Activated CD8-positive, alpha-beta T cell treated with anti-CD3 and anti-CD28 coated beads for 36 hours (primary cell): ENCODE results near the gene SDCCAG8. TPM values are rescaled to one million over a fixed set of nuclear protein-coding genes. Genes with fewer than 3 reads are reported as not detected.

Experiments used
- ATAC-seq: fragments of 200-7000 bp; cut with Tn5 transposase; one replicate; pipeline ENCODE4 v1.10.0; 2021; ENCODE audit warnings: mild to moderate bottlenecking, moderate library complexity
- CTCF ChIA-PET: fragments of 350-600 bp; sonication (Branson Sonifier 250); formaldehyde crosslinking; loops from one replicate; lab custom pipeline; 2021; ENCODE audit warnings: antibody characterized with exemption; lab: Charles Lee
- POLR2A ChIA-PET: fragments of 350-600 bp; sonication (Branson Sonifier 250); formaldehyde crosslinking; loops from one replicate; lab custom pipeline; 2021; ENCODE audit warnings: antibody characterized with exemption; lab: Charles Lee
- DNase-seq: peaks from one replicate; pipeline ENCODE4 v3.0.0-alpha.2; 2020
- H3K27ac Mint-ChIP-seq: one replicate; pipeline ENCODE4 v1.8.0; 2021; ENCODE audit warnings: mild to moderate bottlenecking, mixed read lengths
- H3K27me3 Mint-ChIP-seq: one replicate; pipeline ENCODE4 v1.8.0; 2021; ENCODE audit warnings: mixed read lengths
- H3K36me3 Mint-ChIP-seq: one replicate; pipeline ENCODE4 v1.8.0; 2021; ENCODE audit warnings: low read depth, mixed read lengths
- H3K4me1 Mint-ChIP-seq: one replicate; pipeline ENCODE4 v1.8.0; 2021; ENCODE audit warnings: low read depth, mixed read lengths
- H3K4me3 Mint-ChIP-seq: one replicate; pipeline ENCODE4 v1.8.0; 2021; ENCODE audit warnings: mild to moderate bottlenecking, moderate library complexity, mixed read lengths
- H3K9me3 Mint-ChIP-seq: one replicate; pipeline ENCODE4 v1.8.0; 2021; ENCODE audit warnings: mixed read lengths
- CTCF ChIP-seq: fragments of 200-600 bp; IDR thresholded peaks from one replicate; pipeline ENCODE4 v1.8.0; 2022; ENCODE audit warnings: antibody characterized with exemption, mild to moderate bottlenecking
- intact Hi-C: fragments of 100-400 bp; cut with micrococcal nuclease; formaldehyde crosslinking; loops from one replicate; pipeline ENCODE4 v1.10.0; 2022
- total RNA-seq, 2 experiments: library from RNA; stranded (reverse); gene quantifications; one replicate each; pipeline ENCODE4 v1.2.3, GENCODE V29; 2021

SDCCAG8 gene
- total RNA-seq, 2 experiments from 2014 or later = 22.4 to 22.6 TPM

- Mint-ChIP-seq H3K4me1 (peaks cover 11% of the 10 kb centered on the region), H3K27me3 (no peaks in the 10 kb centered on the region), H3K4me3 (peak overlapping the region; percentile 69), H3K36me3 (peaks cover 3% of the 10 kb centered on the region), H3K27ac (peak overlapping the region; percentile 55), H3K9me3 (no peaks in the 10 kb centered on the region)
- POLR2A ChIA-PET = no interaction called here
- DNase-seq (peak; percentile 40), ATAC-seq (peak; percentile 55)
- no peak for TF ChIP-seq CTCF
- intact Hi-C loops = no loop called here
- CTCF ChIA-PET = interaction anchor here (1.6 kb wide), 1 partner anchor 139 kb away, joined by 4 read pairs; no protein-coding TSS in a partner anchor
Observed at GRCh38 chr1:243482141-243483022, 226.5 kb downstream of the SDCCAG8 start.

GRCh38 chr1:243483071-243483771 lies 227.4 kb downstream of the SDCCAG8 start:
- Mint-ChIP-seq H3K36me3 (peaks cover 3% of the 10 kb centered on the region), H3K4me1 (peaks cover 11% of the 10 kb centered on the region), H3K27ac (peak overlapping the region; percentile 55), H3K4me3 (peak overlapping the region; percentile 69), H3K9me3 (no peaks in the 10 kb centered on the region), H3K27me3 (no peaks in the 10 kb centered on the region)
- no peak for TF ChIP-seq CTCF
- intact Hi-C loops = no loop called here
- ChIA-PET POLR2A (no interaction called here), CTCF (interaction anchor here (1.6 kb wide), 1 partner anchor 139 kb away, joined by 4 read pairs; no protein-coding TSS in a partner anchor)
- peak; percentile 32 for DNase-seq
- peak; percentile 57 for ATAC-seq

- intact Hi-C loops = no loop called here
- DNase-seq (no peak), ATAC-seq (no peak)
- H3K27me3 Mint-ChIP-seq = no peaks in the 10 kb centered on the region
- H3K9me3 Mint-ChIP-seq = no peaks in the 10 kb centered on the region
- no peak overlapping the region for H3K27ac Mint-ChIP-seq
- ChIA-PET POLR2A (no interaction called here), CTCF (interaction anchor here (0.6 kb wide), 1 partner anchor 140 kb away, joined by 3 read pairs; no protein-coding TSS in a partner anchor)
- H3K4me3 Mint-ChIP-seq = peak overlapping the region; percentile 69
- no peak for TF ChIP-seq CTCF
- H3K4me1 Mint-ChIP-seq = peaks cover 11% of the 10 kb centered on the region
- peaks cover 3% of the 10 kb centered on the region for H3K36me3 Mint-ChIP-seq
Observed at GRCh38 chr1:243483952-243484351, 228.1 kb downstream of the SDCCAG8 start.

GRCh38 chr1:243487036-243487648 lies 231.3 kb downstream of the SDCCAG8 start:
- Mint-ChIP-seq H3K27ac (no peak overlapping the region), H3K36me3 (no peaks in the 10 kb centered on the region), H3K4me1 (peaks cover 8% of the 10 kb centered on the region), H3K4me3 (no peak overlapping the region), H3K27me3 (no peaks in the 10 kb centered on the region), H3K9me3 (no peaks in the 10 kb centered on the region)
- ATAC-seq = no peak
- TF ChIP-seq CTCF = no peak
- ChIA-PET CTCF (no interaction called here), POLR2A (no interaction called here)
- intact Hi-C loops = no loop called here
- no peak for DNase-seq
